ENCODE data around the gene DIP2B. TPM values are rescaled to one million over a fixed set of nuclear protein-coding genes. Genes with fewer than 3 reads are reported as not detected.

Gene DIP2B
- total RNA-seq, 1 experiment from 2014 or later, result 20.0 TPM

DNA sequence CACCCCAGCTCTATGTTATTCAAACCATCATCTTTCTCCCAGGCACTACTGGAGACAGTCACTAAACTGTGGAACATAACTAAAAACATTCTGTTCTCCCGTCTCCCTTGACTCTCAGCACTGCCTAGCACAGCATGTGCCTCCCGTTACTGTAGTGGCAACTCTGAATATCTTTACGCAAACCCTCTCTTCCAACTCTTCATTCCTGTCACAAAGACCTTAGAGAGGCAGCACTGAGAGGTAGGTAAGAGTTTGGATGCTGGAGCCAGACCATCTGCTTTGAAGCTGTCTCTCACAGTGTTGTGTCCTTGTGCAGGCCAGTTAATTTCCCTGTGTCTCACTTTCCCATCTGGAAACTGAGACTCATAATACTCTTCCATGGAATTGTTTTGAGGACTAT lies 108.1 kb downstream of the DIP2B start:
- H3K9me3 ChIP-seq (ENCODE audit: control insufficient read depth, low read depth, low read length), result no peaks in the 10 kb centered on the region
- TF ChIP-seq, protein P1, sequence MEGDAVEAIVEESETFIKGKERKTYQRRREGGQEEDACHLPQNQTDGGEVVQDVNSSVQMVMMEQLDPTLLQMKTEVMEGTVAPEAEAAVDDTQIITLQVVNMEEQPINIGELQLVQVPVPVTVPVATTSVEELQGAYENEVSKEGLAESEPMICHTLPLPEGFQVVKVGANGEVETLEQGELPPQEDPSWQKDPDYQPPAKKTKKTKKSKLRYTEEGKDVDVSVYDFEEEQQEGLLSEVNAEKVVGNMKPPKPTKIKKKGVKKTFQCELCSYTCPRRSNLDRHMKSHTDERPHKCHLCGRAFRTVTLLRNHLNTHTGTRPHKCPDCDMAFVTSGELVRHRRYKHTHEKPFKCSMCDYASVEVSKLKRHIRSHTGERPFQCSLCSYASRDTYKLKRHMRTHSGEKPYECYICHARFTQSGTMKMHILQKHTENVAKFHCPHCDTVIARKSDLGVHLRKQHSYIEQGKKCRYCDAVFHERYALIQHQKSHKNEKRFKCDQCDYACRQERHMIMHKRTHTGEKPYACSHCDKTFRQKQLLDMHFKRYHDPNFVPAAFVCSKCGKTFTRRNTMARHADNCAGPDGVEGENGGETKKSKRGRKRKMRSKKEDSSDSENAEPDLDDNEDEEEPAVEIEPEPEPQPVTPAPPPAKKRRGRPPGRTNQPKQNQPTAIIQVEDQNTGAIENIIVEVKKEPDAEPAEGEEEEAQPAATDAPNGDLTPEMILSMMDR (conservative IDR thresholded peaks at IDR 0.05), result no peak
- H3K27ac Mint-ChIP-seq, result no peak overlapping the region
- H3K56ac ChIP-seq (ENCODE audit: insufficient read length, low read depth, low read length), result no peak overlapping the region
- H2AFZ ChIP-seq (ENCODE audit: low read length), result no peak overlapping the region
- no peak overlapping the region for H4K5ac ChIP-seq (ENCODE audit: insufficient read length, low read depth, low read length)
- H3K14ac ChIP-seq (ENCODE audit: insufficient read depth, low read length), result no peak overlapping the region
- peak overlapping the region; percentile 26 for H3K27ac ChIP-seq (ENCODE audit: insufficient read length, low read depth, low read length)
- no peak overlapping the region for H3K23ac ChIP-seq (ENCODE audit: insufficient read length, low read depth, low read length)
- no peaks in the 10 kb centered on the region for H3K79me1 ChIP-seq (ENCODE audit: insufficient read depth, low read depth, low read length, poor library complexity, severe bottlenecking)
- peaks cover 3% of the 10 kb centered on the region; the same call in 1 of the 2 replicates for H3K79me2 ChIP-seq (ENCODE audit: insufficient read depth, low read length)
- peaks cover 19 to 20% of the 10 kb centered on the region in 2 experiments for H3K4me1 Mint-ChIP-seq
- no peak overlapping the region for H4K91ac ChIP-seq (ENCODE audit: insufficient read length, low read depth, low read length)
- no peaks in the 10 kb centered on the region for H3K27me3 Mint-ChIP-seq (ENCODE audit: low read depth)
- no peaks in the 10 kb centered on the region for H4K20me1 ChIP-seq (ENCODE audit: control insufficient read depth, insufficient read depth, insufficient read length)
- no peak overlapping the region for H2BK15ac ChIP-seq (ENCODE audit: low read depth, low read length)
- no peak overlapping the region for H2BK12ac ChIP-seq (ENCODE audit: insufficient read length, low read depth, low read length)
- no peak overlapping the region for H3K4me3 Mint-ChIP-seq
- DNase-seq, result no peak
- H3K18ac ChIP-seq (ENCODE audit: insufficient read length, low read depth, low read length), result no peak overlapping the region
- H3K36me3 Mint-ChIP-seq (ENCODE audit: insufficient read depth in 1 of 3, low read depth in 3 of 3), result no peaks in the 10 kb centered on the region
- no peak overlapping the region for H3K4me2 ChIP-seq (ENCODE audit: insufficient read depth, insufficient read length, low read length)
- H2BK120ac ChIP-seq (ENCODE audit: low read depth, low read length, poor library complexity, severe bottlenecking), result no peak overlapping the region
- H3K9ac ChIP-seq (ENCODE audit: extremely low read depth, insufficient read length, low read length), result no peak overlapping the region
- no peak overlapping the region for H2AK5ac ChIP-seq (ENCODE audit: insufficient read length, low read length)
- H3K23me2 ChIP-seq (ENCODE audit: insufficient read length, low read depth, low read length, poor library complexity, severe bottlenecking), result no peaks in the 10 kb centered on the region
- no peaks in the 10 kb centered on the region for H3K9me3 Mint-ChIP-seq
- peaks cover 8% of the 10 kb centered on the region; the same call in 1 of the 2 replicates for H3K4me1 ChIP-seq (ENCODE audit: insufficient read depth, low read length)
- WGBS (ENCODE audit: extremely low coverage, insufficient read length, low lambda C conversion rate), result no CpG with 5 or more reads among the region's 3 CpGs
- no peak overlapping the region for H3T11ph ChIP-seq (ENCODE audit: low read length)
- H3K4ac ChIP-seq (ENCODE audit: low read depth, low read length), result no peak overlapping the region
- H3K27me3 ChIP-seq (ENCODE audit: insufficient read depth, low read length), result no peaks in the 10 kb centered on the region
- no peak overlapping the region for H2BK20ac ChIP-seq (ENCODE audit: low read depth, low read length, poor library complexity, severe bottlenecking)
- peak overlapping the region; percentile 74 for H2BK5ac ChIP-seq (ENCODE audit: insufficient read length, low read length)
- no peak overlapping the region for H4K8ac ChIP-seq (replicated peaks; ENCODE audit: insufficient read length, low read depth, low read length)

Measured in H9 (cell line).